Measurements from ENCODE around the gene ELP1. TPM values are rescaled to one million over a fixed set of nuclear protein-coding genes. Genes with fewer than 3 reads are reported as not detected.

The ELP1 gene
- total RNA-seq, 1 donor from 2014 or later: 8.8 TPM

GRCh38 chr9:108911820-108912219 lies 22.1 kb downstream of the ELP1 start:
- intact Hi-C loops (cut with DNase I): no loop called here
- no peaks in the 10 kb centered on the region for H3K9me3 ChIP-seq
- TF ChIP-seq CTCF (IDR thresholded peaks at IDR 0.05): no peak
- DNase-seq (ENCODE audit: low spot score in 2 of 2): no peak
- H3K4me1 ChIP-seq: no peaks in the 10 kb centered on the region
- no peak overlapping the region for H3K27ac ChIP-seq
- H3K36me3 ChIP-seq: peaks cover 72 to 90% of the 10 kb centered on the region in 2 donors
- no peaks in the 10 kb centered on the region for H3K27me3 ChIP-seq
- H3K4me3 ChIP-seq: no peak overlapping the region

DNA sequence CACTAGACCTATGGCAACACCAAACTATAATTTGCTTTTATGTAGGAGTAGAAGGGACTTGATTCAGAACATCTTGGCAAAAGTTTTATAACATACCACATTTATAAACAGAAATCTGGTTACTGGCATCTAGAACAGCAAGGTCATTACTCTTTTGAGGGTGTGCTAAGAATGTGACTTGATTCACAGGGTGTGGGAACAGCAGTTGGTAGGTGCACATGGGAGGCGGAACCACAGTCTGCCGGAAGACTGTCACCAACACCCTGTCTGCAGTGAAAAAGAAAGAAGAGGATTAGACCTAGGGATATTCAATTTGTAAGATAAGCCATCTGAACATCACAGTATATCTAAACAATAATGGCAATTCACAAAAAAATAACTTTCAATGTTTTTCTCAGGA lies 23.0 kb downstream of the ELP1 start:
- H3K4me3 ChIP-seq: no peak overlapping the region
- H3K9me3 ChIP-seq: no peaks in the 10 kb centered on the region
- H3K36me3 ChIP-seq: peaks cover 70 to 90% of the 10 kb centered on the region in 2 donors
- TF ChIP-seq CTCF (IDR thresholded peaks at IDR 0.05): no peak
- H3K27ac ChIP-seq: no peak overlapping the region
- no peaks in the 10 kb centered on the region for H3K4me1 ChIP-seq
- H3K27me3 ChIP-seq: no peaks in the 10 kb centered on the region
- intact Hi-C loops (cut with DNase I): no loop called here
- no peak for DNase-seq (ENCODE audit: low spot score in 2 of 2)

- no peaks in the 10 kb centered on the region for H3K27me3 ChIP-seq
Observed at GRCh38 chr9:108910402-108910801, 23.5 kb downstream of the ELP1 start.

DNA sequence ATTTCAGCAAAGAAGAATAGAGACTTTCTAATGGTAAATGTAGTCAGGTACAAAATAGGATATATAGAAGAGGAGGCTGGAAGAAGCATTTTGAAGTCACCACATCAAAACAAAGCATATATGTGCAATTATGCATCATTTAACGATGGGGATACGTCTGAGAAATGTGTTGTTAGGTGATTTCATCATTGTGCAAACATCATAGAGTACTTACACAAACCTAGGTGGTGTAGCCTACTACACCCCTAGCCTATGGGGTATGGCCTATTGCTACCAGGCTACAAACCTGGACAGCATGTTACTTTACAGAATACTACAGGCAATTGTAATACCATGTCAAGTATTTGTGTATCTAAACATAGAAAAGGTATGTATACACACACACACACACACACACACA lies 28.4 kb downstream of the ELP1 start:
- H3K4me3 ChIP-seq: no peak overlapping the region
- no peak for DNase-seq (ENCODE audit: low spot score in 2 of 2)
- no peak overlapping the region for H3K27ac ChIP-seq
- H3K36me3 ChIP-seq: peaks cover 73 to 89% of the 10 kb centered on the region in 2 donors
- intact Hi-C loops (cut with DNase I): no loop called here
- H3K9me3 ChIP-seq: no peaks in the 10 kb centered on the region
- no peak for TF ChIP-seq CTCF (IDR thresholded peaks at IDR 0.05)
- H3K27me3 ChIP-seq: no peaks in the 10 kb centered on the region
- no peaks in the 10 kb centered on the region for H3K4me1 ChIP-seq

More at GRCh38 chr9:108910402-108910801, 23.5 kb downstream of the ELP1 start:
- peaks cover 68 to 90% of the 10 kb centered on the region in 2 donors for H3K36me3 ChIP-seq
- no peak for DNase-seq (ENCODE audit: low spot score in 2 of 2)
- H3K4me1 ChIP-seq: no peaks in the 10 kb centered on the region
- no peak overlapping the region for H3K27ac ChIP-seq
- intact Hi-C loops (cut with DNase I): no loop called here
- no peaks in the 10 kb centered on the region for H3K9me3 ChIP-seq
- no peak for TF ChIP-seq CTCF (IDR thresholded peaks at IDR 0.05)
- no peak overlapping the region for H3K4me3 ChIP-seq

GRCh38 chr9:108904161-108904560 lies 29.8 kb downstream of the ELP1 start:
- DNase-seq (ENCODE audit: low spot score in 2 of 2): no peak
- H3K4me1 ChIP-seq: no peaks in the 10 kb centered on the region
- H3K27me3 ChIP-seq: no peaks in the 10 kb centered on the region
- H3K27ac ChIP-seq: no peak overlapping the region
- H3K4me3 ChIP-seq: no peak overlapping the region
- no peaks in the 10 kb centered on the region for H3K9me3 ChIP-seq
- peaks cover 76 to 89% of the 10 kb centered on the region in 2 donors for H3K36me3 ChIP-seq
- TF ChIP-seq CTCF (IDR thresholded peaks at IDR 0.05): no peak
- intact Hi-C loops (cut with DNase I): no loop called here

Measured in ascending aorta (tissue), 2 donors.